Activated T-cell treated with anti-CD3 and anti-CD28 coated beads, Interleukin-2, amount 50 U/mL, for 1 hour (primary cell): ENCODE results near the gene LIME1.
"Not testable (repeated sequence)": the region's sequence is repeated elsewhere in the genome, so short reads cannot be mapped to it uniquely, and the experiment has no call there.

Experiments used
- DNase-seq: peaks from one replicate; pipeline ENCODE4 v3.0.0-alpha.2; 2020

The LIME1 gene

DNA sequence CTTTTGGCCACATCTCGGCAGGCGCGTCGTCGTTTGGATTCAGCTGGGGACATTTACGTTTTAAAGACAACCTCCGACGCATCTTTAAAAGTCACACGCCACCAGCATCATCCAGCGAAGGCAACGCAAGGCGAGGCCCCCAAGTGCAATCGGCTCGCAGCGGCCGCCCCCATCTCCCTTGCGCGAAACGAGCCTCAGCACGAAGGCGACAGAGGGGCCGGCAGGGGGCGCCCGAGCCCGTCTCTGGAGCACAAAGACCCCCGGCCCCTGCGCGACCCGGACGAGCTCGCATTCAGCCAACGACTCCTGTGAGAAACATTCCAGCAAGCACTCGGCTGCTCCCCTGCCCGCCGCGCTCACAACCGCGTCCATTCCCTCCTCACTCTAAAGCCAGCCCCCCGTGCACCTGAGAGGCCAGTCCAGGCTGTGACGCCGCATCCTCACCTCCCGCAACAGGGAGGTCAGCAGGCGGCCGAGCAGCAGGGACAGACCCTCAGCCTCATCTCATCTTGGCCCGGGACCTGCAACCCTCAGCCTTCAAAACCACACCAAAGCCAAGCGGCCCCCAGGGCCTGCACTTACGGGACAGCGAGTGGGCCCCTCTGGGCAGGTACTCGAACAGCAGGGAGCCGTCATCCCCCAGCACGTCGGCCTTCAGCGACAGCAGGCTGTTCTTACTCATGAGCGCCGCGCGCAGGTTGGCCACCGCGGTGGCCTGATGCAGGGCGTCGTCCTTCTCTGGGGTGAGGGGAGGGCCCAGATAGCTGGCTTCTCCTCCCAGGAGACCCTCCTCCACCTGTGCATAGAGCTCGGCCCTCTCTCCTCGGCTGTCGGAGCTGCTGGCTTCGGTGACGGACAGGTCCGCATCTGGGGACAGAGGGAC, 38.9 kb downstream of the LIME1 start:
- DNase-seq, result no peak

DNA sequence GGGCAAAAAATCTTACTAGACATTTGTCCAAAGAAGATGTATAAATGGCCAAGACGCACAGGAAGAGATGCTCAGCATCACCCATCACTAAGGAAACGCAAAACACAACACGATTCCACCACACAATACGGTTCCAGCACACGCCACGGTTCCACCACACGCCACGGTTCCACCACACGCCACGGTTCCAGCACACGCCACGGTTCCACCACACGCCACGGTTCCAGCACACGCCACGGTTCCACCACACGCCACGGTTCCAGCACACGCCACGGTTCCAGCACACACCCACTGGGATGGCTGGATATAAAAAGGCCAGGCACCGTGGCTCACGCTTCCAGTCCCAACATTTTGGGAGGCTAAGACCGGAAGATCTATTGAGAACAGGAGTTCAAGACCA, 40.4 kb downstream of the LIME1 start:
- DNase-seq, result not testable (repeated sequence)

DNA sequence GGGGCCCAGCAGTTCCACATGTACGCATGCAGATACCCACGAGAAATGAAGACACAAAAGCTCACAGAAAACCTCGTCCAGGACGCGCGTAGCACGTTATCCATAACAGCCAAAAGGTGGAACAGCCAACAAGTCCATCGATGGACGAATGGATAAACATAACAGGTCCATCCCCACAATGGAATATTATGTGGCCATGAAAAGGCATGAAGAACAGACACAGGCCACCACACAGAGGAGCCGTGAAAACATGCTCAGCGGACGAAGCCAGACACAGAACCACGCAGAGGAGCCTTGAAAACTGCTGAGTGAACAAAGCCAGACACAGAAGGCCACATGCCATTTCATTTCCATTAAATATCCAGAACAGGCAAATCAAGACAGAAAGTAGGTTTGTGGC, 41.1 kb downstream of the LIME1 start:
- no peak for DNase-seq

DNA sequence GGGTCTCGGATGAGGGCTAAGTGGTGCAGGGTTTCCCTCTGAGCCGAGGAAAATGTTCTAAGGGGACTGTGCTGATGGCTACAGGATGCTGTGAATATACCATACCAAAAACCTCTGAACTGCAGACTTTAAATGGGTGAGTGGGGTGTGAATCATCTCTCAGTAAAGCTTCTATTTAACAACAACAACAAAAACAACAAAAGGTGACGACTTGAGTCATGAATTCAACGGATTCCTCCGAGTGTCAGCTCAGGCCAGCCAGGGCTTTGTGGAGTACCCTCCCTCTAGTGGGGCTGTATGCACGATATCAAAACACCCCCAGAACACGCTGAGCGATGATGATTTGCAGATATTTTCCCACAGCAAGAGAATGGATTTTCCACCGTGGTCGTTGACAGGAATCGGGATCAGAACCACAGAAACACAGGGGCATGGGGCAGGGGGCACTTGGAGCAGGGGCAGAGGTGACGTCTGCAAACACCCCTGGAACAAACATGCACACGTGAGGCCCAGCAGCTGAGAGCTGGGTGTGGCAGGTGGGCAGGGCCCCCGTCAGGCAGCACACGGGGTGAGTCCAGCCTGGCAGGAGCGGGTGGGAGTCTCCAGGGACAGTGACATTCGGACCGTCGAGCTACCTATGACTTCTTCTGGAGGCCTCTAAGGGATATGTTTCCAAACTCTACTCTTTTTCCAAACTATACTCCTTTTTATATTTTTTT, 41.7 kb downstream of the LIME1 start:
- DNase-seq, result no peak

DNA sequence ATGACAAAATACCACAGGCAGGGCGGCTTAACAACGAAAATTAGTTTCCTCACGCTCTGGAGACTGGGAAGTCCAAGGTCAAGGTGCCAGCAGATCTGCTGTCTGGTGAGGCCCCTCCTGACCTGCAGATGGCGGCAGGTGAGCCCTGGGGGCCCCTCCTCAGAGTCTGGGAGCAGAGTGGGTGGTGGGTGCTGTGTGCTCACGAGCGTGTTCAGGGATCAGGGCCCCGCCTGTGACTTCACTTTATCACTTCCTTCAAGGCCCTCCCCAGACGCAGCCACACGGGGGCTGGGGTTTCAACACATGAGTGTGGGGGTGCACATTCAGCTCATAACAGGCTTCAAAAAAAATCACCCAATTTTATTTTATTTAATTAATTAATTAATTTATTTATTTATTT, 42.4 kb downstream of the LIME1 start:
- no peak for DNase-seq

DNA sequence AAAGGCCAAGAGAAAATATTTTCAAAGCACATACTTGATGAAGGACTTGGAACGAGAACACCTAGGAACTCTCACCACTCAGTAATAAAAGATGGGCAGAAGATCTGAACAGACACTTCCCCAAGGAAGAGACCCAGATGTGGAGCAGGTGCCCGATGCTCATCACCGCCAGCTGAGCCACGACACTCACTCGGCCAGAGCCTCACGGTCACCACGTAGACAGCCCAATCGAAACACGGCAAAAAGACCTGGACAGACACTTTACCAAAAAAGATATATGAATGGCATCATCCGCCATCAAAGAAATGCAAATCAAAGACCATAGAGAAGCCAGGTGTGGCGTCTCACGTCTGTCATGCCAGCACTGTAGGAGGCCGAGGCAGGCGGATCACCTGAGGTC, 44.7 kb downstream of the LIME1 start:
- DNase-seq, result no peak

DNA sequence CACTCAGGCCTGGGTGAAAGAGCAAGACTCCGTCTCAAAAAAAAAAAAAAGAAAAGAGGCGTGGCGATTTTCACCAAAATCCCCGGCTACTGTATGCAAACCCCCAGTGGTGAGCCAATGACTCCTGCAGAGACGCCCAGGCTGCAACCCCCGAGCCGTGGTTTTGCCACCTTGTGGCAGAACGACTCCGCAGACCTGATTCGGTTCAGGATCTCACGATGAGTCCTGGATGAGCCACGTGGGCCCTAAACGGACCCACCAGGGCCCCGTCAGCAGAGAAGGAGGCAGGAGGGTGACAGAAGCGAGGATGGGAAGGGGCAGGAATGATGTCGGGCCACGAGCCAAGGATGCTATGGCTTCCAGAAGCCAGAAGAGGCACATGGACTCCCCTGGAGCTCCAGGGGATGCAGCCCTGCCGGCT, 45.6 kb downstream of the LIME1 start:
- peak; percentile 69 for DNase-seq

DNA sequence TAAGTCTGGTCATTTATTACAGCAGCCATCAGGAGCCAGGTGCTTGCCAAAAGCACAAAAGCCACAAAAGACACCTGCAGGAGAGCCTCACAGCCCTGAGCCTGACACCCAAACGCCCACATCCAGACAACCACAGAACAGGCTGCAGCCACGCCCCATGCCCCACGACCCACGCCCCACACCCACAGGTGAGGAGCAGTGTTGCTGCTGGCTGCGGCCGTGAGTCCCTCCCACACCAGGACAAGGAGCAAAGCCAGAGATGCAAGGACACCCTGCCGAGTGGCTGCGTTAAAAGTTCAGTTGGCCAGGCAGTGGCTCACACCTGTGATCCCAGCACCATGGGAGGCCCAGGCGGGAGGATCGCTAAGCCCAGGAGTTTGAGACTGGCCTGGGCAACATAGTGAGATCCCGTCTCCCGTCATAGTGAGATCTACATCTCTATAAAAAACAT, 46.1 kb downstream of the LIME1 start:
- DNase-seq, result no peak

DNA sequence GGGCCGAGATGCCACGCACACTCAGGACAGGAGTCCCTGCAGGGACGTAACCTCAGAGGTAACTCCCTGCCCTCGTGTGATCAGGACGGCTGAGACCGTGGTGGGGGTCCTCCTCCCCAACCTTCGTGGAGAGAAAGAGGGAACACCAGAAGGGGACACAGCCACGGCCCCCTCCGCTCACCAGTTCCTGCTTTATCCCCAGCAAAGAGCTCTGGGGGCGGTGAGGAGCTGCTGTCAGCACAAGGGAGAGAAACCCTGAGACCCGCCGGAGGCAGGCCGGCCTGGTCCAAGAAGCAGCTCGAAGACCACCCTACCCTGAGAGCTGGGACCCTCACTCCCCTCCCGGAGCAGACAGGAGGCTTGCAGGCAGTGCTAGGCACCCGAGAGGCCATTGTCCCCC, 47.5 kb downstream of the LIME1 start:
- DNase-seq, result no peak

DNA sequence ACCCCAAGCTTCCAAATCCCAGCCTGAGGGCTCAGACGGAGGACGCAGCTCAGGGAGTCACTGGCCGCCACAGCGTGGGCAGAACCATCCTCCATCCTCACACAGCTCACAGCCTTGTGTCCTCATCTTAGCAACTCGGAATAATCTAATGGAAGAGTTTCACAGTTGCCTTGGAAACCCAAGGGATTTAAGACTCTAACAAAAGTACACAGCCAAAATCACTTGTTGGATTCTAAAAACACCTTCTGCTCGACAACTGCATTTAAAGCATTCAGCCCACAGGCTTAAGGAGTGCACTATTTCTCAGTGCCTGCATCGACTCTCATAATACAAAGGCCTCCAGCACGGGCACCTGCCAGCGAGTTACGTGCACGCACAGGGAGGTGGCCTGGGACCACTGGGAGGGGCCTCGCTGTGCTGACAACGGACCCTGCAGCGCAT, 49.2 kb downstream of the LIME1 start:
- no peak for DNase-seq

DNA sequence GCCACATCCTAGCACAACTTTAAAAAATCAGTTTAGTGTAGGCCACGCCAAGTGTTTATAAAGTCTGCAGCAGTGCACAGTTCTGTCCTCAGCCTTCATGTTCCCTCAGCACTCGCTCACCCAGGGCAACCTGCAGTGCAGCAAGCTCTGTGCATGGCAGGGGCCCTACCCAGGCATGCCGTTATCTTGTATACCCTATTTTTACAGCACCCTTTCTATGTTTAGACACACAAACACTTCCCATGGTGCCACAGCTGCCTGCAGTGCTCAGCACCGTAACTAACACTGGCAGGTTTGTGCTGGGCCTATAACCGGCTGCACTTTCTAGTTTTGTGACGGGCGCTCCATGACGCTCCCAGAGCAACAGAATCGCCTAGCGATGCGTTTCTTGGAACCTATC, 50.8 kb downstream of the LIME1 start:
- no peak for DNase-seq

DNA sequence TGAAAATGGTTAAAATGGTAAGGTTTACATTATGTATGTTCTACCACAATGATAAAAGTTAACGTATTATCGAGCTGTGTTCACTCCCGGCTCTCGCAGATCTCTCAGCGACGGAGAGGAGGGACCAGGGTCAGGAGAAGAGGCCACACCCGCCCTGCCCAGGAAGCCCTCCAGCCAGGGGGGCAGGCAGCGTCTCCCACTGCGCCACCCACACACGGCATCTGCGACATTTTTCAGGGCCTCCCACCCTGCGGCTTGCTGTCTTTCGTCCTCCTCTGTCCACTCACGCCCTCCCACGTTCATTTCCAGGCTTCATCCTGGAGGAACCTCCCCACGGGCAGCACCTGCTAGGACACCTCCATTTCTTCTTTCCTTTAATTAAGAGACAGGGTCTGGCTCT, 51.3 kb downstream of the LIME1 start:
- DNase-seq, result no peak
